Measurements from ENCODE around the gene CDC42BPB. TPM values are rescaled to one million over a fixed set of nuclear protein-coding genes. Genes with fewer than 3 reads are reported as not detected.

Gene CDC42BPB
- total and polyA plus RNA-seq, 2 of the 13 experiments (the other 11 are each of a cell fraction or from before 2014, with no cell fraction given) = 19.7 to 32.3 TPM

DNA sequence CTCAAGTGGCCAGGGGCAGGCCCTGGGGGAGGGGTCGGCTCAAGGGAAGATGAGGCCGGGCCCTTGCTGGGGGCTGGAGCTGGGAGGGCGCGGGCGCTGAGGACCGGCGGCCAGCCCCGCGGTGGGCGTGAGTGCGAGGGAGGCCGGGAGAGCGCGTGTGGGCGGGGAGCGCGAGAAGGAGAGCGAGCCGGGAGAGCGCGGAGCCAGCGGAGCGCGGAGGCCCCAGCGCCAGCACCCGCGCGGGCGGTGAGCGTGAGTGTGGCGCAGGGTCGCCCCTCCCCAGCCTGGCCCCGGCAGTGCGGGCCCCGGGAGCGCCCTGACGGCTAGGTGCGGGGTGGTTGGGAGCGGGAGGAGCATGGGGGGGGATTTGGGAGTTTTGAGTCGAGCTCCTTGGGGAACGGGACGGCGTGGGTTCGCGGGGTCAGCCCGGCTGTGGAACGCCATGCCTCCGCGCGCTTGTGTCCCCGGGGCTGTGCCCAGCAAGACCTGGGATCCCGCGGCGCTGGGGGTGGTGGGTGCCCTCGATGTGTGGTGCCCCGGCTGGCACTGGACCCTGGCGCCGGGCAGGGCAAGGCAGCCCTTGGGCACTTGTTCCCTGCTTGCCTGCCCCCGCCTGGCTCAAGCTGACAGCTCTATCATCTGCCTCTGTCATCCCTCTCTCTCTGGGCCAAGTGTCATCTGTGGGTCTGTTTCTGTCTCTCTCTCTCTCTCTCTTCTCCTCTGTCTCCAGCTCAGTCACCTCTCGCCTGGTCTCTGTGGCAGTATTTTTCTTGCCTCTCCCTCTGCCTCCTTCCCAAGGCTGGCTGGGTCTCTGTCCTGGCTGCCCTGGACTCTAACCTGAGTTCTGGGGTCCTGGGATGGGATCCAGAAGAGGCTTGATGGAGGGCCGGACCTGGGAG, 26.9 kb upstream of the CDC42BPB start, which contains the start of gene LBHD2 (continued):
- TF ChIP-seq ZNF800 (CRISPR knock-in tag; IDR thresholded peaks at IDR 0.05) = peak; percentile 86; the same call in 1 of the 2 replicates
- TF ChIP-seq, protein P1, sequence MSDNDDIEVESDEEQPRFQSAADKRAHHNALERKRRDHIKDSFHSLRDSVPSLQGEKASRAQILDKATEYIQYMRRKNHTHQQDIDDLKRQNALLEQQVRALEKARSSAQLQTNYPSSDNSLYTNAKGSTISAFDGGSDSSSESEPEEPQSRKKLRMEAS (IDR thresholded peaks at IDR 0.05) = peak; percentile 26; the same call in 1 of the 2 replicates
- no peak for TF ChIP-seq ZBTB43 (CRISPR knock-in tag; conservative IDR thresholded peaks at IDR 0.05)
- TF ChIP-seq ZNF484 (CRISPR knock-in tag; IDR thresholded peaks at IDR 0.05; ENCODE audit: borderline replicate concordance, low read depth) = no peak
- 0 out of 2 replicates have a peak, but pooled peaks have one; percentile 32 for TF ChIP-seq ZSCAN25 (CRISPR knock-in tag; IDR thresholded peaks at IDR 0.05)
- TF ChIP-seq NFE2 (CRISPR knock-in tag; IDR thresholded peaks at IDR 0.05) = no peak
- TF ChIP-seq MTA1 (CRISPR knock-in tag; IDR thresholded peaks at IDR 0.05; ENCODE audit: borderline replicate concordance) = peak; percentile 64; the same call in 1 of the 2 replicates
- no peak for TF ChIP-seq WIZ (CRISPR knock-in tag; IDR thresholded peaks at IDR 0.05)
- TF ChIP-seq TSC22D2 (CRISPR knock-in tag; IDR thresholded peaks at IDR 0.05; ENCODE audit: borderline replicate concordance) = no peak
- TF ChIP-seq ZBTB40 (IDR thresholded peaks at IDR 0.05) = no peak
- TF ChIP-seq ZBTB40 (CRISPR knock-in tag; IDR thresholded peaks at IDR 0.05) = no peak
- no peak for TF ChIP-seq ZBTB20 (CRISPR knock-in tag; IDR thresholded peaks at IDR 0.05; ENCODE audit: borderline replicate concordance, low read depth)
- TF ChIP-seq, protein P2, sequence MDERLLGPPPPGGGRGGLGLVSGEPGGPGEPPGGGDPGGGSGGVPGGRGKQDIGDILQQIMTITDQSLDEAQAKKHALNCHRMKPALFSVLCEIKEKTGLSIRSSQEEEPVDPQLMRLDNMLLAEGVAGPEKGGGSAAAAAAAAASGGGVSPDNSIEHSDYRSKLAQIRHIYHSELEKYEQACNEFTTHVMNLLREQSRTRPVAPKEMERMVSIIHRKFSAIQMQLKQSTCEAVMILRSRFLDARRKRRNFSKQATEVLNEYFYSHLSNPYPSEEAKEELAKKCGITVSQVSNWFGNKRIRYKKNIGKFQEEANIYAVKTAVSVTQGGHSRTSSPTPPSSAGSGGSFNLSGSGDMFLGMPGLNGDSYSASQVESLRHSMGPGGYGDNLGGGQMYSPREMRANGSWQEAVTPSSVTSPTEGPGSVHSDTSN (CRISPR knock-in tag; IDR thresholded peaks at IDR 0.05) = no peak
- TF ChIP-seq HNRNPK (IDR thresholded peaks at IDR 0.05; ENCODE audit: low read depth, low read length, poor library complexity, severe bottlenecking) = peak; percentile 62
